ENCODE results near the gene BRI3BP.
"Not testable (repeated sequence)": the region's sequence is repeated elsewhere in the genome, so short reads cannot be mapped to it uniquely, and the experiment has no call there.

Gene BRI3BP

DNA sequence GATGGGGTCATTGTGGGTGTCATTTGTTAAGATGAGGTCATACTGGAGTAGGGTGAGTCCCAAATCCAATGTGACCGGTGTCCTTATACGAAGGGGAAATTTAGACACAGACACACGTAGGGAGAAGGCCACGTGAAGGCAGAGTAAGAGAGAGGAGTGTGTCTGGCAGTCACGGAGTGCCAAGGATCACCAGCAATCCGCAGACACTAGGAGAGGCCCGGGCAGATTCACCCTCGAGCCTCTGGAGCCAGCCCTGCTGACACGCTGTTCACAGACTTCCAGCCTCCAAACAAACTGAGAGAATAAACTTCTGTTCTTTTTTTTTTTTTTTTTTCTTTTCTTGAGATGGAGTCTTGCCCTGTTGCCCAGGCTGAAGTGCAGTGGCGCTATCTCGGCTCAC is 24.9 kb downstream of the BRI3BP start:
- no peak for DNase-seq (ENCODE audit: extremely low read depth in 1 of 2, low read depth in 1 of 2)

DNA sequence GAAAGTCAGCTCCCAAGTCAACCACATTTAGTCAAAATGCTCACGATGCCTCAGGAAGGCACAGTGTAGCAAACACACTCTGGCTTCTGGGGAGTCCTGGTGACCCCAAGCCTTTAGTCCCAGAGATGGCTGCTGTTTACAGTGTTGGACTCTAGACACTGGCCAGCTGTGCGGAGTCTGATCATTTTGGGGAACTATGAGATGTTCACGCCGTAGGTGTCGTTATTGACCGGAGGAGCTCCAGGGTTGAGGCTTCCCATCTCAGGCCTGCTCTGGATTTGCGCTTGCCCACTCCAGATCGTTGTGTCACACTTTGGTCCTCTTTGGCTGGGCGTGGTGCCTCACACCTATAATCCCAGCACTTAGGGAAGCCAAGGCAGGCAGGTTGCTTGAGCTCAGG is 27.7 kb downstream of the BRI3BP start:
- DNase-seq (ENCODE audit: extremely low read depth in 1 of 2, low read depth in 1 of 2), result no peak

DNA sequence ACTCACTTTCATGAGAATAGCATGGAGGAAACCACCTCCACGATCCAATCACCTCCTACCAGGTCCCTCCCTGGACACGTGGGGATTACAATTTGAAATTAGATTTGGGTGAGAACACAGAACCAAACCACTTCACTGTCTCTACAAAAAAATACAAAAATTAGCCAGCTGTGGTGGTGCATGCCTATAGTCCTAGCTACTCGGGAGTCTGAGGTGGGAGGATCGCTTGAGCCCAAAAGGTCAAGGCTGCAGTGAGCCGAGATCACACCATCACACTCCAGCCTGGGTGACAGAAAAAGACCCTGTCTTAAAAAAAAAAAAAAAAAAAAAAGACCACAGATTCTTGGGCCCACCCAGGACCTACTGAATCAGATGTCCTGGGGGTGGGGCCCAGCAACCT is 28.3 kb downstream of the BRI3BP start:
- DNase-seq (ENCODE audit: extremely low read depth in 1 of 2, low read depth in 1 of 2), result no peak

DNA sequence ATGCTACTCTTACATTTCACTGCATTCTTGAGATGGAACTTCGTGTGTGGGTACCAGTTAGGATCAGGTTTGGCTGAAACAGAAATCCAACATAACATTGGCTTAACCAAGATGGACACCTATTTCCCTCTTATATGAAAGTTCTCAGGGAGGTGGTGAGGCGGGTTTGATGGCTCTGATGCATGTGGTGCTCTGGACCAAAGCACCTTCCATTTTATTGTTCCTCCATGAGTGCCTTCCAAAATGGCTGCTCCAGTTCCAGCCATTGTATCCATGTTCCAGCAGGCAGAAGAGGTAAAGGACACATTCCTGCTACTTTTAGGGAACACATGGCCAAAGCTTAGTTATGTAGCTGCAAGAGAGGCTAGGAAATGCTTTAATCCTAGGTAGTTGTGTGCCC is 29.6 kb downstream of the BRI3BP start:
- DNase-seq (ENCODE audit: extremely low read depth in 1 of 2, low read depth in 1 of 2), result no peak

DNA sequence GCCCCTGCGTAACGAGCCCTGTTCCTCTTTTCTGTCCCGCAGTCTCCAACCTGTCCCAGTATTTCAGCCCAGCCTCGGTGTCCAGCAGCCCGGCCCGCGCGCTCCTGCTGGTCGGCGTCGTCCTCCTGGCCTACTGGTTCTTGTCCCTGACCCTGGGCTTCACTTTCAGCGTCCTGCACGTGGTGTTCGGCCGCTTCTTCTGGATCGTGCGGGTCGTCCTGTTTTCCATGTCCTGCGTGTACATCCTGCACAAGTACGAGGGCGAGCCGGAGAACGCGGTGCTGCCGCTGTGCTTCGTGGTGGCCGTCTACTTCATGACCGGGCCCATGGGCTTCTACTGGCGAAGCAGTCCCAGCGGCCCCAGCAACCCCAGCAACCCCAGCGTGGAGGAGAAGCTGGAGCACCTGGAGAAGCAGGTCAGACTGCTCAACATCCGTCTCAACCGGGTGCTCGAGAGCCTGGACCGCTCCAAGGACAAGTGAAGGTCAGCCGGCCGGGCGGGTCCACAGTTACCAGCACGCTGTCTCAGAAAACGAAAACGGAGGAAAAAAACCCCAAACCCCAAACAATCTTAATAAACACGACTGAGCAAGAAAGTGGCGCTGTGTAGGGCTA is 31.6 kb downstream of the BRI3BP start:
- no peak for DNase-seq (ENCODE audit: extremely low read depth in 1 of 2, low read depth in 1 of 2)

DNA sequence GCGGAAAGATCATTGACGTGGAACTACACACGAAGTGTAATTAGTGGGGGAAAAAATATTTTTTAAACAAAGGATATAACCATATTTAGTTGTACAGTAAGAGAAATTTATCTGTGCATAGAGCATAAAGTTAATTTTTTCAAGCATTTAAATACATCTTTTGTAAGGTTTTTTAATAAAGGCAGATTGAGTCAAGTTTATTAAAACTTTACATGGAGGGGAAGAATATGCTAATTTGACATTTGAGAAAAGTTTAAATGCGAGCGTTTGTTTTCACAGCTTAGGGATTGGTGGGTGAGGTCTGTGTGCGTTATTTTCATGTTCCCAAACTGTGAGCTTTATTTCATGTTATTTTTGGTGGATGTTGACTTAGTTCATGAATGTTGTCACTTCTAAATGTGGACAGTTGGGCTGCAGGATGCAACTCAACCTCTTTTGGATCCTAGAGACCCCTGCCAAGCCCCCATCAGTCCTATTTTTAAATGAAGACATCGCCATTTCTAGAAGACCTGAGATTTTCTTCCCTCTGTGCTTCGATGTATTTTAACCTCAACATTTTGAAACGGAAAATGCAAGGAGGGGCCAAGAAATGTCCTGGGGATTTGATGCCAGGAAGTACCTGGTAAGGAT is 32.3 kb downstream of the BRI3BP start:
- DNase-seq (ENCODE audit: extremely low read depth in 1 of 2, low read depth in 1 of 2), result no peak

DNA sequence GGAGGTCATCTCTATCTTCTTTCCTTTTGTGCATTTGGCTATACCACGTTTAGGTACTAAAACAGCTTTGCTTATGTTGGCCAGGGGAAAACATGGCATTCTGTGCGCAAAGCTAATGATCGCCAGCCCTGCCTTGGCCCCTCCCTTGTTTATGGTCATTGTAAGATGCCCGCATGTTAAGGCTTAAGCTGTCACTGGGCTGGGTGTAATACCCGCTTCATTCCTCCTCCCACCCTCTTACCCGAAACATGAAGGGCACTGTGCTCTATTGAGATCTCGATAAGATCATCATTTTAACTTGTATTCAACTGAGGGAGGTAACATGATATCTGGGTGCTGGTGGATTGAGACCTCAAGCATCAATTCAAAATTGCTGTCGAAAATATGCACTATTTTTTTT is 34.7 kb downstream of the BRI3BP start:
- DNase-seq (ENCODE audit: extremely low read depth in 1 of 2, low read depth in 1 of 2), result no peak

DNA sequence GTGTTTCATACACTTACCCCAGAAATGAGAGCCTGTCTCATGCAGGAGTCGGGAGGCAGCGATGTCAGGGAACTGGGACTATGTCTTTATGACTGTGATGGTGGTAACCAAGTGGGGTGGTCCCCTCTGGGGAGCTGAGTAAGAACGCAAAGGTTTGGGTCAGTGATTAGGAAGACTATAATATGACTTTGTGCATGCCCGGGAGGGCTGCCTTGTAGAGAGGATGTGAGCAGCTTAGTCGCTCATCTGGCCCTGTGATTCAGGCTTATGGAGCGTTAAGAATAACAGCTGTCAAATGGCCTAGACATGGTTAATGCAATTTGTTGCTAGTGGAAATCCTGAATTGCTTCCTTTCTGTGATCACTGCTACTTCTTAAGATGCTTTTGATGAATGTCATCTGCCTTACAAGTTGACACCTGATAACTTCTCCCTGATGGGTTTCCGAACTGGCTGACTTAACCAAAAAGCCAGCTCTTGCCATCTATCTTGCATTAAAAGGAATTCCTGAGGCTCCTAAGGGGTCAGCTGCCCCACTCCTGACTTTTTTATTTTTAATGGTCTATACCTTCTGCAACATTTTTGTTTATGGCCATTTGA is 36.4 kb downstream of the BRI3BP start:
- DNase-seq (ENCODE audit: extremely low read depth in 1 of 2, low read depth in 1 of 2), result no peak

DNA sequence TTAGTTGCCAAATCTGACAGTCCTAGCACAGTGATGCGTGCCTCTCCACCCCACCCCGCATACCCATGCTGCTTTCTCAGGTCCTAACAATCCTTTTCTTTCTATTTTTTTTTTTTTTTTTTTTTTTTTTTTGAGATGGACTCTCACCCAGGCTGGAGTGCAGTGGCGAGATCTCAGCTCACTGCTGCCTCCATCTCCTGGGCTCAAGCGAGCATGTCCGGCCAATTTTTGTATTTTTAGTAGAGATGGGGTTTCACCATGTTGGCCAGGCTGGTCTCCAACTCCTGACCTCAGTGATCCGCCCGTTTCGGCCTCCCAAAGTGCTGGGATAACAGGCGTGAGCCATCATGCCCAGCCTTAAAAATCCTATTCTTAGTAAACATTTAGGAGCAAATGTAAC is 38.0 kb downstream of the BRI3BP start:
- DNase-seq (ENCODE audit: extremely low read depth in 1 of 2, low read depth in 1 of 2), result not testable (repeated sequence)

DNA sequence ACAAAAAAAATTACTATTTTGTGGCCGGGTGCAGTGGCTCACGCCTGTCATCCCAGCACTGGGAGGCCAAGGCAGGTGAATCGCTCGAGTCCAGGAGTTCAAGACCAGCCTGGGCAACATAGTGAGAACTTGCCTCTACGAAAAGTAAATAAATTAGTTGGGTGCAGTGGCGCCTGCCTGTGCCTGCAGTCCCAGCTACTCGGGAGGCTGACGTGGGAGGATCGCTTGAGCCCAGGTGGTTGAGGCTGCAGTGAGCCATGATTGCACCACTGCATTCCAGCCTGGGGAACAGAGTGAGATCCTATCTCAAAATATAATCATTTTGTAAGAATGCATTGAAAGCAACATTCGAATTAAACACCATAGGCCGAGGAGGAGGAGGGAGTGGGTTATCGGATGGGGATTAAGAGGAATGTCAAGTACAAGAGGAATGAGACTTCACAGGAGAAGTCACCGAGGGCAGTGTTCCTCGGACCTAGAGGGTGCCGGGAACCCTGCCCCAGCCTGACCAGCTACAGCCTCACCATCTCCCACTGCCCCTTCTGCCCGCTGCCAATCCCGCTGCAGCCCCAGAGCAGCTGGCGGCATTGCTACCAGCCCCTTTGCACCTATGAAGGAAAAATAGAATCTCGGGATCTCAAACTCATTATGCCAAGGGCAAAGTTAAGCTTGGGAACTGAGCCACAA is 39.2 kb downstream of the BRI3BP start:
- no peak for DNase-seq (ENCODE audit: extremely low read depth in 1 of 2, low read depth in 1 of 2)

DNA sequence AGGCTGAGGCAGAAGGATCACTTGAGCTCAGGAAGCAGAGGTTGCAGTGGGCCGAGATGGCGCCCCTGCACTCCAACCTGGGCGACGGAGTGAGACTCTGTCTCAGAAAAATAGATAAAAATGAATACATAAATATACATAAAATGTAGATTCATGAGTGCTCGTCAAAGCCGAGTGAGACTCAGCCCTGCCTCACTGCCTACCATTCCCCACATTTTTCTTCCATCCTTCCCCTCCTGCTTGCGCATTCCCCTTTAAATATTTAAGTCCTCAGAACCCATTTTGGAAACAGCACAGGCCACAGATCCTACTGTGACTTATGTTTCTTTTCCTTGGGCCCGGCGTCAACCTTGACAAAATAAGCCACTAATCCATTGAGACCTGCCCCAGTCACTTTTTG is 39.8 kb downstream of the BRI3BP start:
- DNase-seq (ENCODE audit: extremely low read depth in 1 of 2, low read depth in 1 of 2), result no peak

DNA sequence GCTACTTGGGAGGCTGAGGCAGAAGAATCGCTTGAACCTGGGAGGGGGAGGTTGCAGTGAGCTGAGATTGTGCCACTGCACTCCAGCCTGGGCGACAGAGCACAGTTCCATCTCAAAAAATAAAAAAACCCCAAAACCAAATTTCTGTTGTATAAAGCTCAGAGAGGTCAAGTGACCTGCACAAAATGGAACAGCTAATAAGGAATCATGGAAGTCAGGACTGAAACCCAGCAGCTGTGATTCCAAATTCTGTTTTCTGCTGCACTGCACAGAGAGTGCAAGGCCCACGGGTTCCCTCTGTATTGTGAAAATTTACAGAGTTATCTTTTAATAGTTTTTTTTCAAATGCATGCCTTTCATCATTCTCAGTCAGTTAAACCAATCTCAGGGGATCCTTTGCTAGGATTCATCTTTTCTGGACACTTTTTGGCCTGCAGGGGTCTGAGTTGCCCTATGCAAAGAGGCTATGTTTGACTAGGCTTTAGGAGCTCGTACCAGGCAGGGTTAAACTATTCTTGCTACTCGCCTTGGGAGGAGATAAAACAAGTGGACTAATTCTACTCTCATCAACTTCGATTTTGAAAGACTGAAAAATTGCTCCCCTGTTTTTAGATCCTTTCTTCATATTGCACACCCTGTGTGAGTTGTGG is 45.7 kb downstream of the BRI3BP start:
- no peak for DNase-seq (ENCODE audit: extremely low read depth in 1 of 2, low read depth in 1 of 2)

DNA sequence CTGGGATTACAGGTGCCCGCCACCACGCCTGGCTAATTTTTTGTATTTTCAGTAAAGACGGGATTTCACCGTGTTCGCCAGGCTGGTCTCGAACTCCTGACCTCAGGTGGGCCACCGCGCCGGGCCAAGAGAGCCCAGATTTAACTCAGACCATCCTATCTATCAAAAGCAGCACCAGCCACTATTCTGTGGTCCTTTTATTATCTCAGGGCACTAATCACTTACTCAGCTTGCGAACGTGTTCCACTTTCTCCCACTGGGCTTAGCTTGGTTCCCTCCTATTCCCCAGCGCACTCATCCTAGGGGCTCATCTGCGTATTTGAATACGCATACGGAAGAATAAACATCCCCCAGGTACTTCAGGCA is 55.6 kb downstream of the BRI3BP start:
- no peak for DNase-seq (ENCODE audit: extremely low read depth in 1 of 2, low read depth in 1 of 2)

DNA sequence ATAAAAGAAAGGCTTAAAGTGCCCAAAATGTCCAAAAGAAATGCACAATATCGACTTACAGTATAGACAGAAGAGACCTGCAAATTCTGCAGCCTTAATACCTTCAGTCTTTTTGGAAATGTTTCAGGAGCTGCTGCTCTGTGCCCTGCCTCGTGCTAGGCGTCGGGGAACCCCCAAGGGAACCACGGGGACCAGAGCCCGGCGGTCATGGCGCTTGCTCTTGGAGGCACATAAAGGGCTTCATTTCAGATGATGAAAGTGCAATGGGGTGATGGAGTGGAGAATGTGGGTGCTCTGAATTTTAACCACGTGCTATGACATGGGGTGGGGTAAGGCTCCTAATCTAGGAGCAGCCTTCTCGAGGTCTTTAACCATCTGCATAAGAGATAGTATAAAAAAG is 57.0 kb downstream of the BRI3BP start:
- no peak for DNase-seq (ENCODE audit: extremely low read depth in 1 of 2, low read depth in 1 of 2)

DNA sequence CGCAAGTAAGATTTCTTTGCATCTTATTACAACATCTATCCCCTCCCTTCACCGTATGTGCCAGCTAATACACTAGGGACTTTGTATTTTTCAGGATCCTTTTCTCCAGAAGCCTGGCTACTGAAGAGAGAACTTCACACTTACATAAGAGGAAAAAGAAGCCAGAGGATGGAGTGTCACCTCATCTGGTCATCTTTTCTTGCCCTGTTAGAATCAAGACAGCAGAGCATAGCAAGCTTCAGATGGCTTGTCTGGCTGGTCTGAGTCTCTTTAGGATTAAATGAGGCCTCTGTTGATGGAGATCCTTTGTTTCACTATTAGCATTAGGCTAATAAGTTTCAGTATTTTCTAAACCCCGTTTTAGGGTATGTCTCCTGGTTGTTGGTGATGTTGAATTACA is 57.4 kb downstream of the BRI3BP start:
- DNase-seq (ENCODE audit: extremely low read depth in 1 of 2, low read depth in 1 of 2), result no peak

DNA sequence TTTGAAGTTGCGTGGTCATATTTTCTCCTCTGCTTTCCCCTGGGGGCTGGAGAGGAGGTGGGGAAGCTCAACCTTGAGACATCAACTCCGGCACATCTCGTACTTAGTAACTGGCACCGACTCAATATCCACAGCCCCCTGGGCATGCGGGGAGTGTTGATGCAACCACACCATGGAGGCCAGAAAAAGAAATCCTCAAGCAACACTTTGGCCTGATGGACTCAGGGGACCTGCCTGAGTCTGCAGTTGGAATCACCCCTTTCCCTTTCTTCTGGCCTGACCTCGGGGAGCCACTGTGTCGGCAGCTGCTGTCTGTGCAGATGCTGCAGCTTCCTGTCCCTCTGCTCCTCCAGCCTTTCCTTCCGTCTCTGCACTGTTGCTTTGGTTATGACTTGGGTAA is 60.4 kb downstream of the BRI3BP start:
- no peak for DNase-seq (ENCODE audit: extremely low read depth in 1 of 2, low read depth in 1 of 2)

DNA sequence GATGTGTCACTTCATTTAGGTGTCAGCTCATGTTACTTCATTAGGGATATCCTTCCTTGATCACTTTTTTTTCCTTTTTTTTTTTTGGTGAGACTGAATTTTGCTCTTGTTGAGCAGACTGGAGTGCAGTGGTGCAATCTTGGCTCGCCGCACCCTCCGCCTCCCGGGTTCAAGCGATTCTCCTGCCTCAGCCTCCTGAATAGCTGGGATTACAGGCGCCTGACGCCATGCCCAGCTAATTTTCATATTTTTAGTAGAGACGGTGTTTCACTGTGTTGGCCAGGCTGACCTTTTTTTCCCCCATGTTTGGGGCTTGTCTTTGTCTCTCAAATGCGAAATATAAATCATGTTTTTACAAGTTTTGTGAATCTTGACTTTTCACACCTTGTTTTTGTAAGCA is 62.1 kb downstream of the BRI3BP start:
- no peak for DNase-seq (ENCODE audit: extremely low read depth in 1 of 2, low read depth in 1 of 2)

DNA sequence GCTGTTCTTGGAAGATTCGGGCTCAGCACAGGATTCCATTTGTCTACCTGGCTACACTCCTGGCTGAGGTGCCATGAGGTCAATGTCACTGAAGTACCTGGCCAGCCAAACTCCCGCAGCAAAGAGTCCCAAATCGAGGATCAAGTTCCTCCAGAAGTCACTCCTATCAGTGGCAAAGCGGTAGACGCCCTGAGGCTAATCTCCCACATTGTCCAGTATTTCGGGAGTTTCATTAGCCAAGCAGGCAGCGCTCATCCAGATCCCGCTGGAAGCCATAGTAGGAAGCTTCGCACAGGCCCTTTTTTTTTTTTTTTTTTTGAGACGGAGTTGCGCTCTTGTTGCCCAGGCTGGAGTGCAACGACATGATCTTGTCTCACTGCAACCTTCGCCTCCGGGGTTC is 62.9 kb downstream of the BRI3BP start:
- no peak for DNase-seq (ENCODE audit: extremely low read depth in 1 of 2, low read depth in 1 of 2)

DNA sequence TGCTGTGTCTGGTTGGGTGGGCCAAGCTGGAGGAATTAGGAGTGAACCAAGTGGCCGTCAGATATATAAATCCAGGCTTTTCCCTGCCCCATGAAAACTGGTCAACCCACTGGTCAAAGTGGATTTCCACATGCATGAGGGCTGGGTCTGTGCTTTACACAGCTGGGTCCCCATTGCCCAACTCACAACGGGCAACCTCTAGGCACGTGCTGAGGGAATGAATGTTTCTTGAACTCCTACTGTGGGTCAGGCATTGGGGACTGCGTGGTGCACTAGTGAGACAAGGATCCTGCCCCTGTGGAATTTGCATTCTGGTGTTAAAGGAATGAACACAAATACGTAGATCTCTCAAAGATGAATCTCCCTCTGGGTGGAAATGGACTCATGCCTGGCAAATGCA is 64.3 kb downstream of the BRI3BP start:
- no peak for DNase-seq (ENCODE audit: extremely low read depth in 1 of 2, low read depth in 1 of 2)

DNA sequence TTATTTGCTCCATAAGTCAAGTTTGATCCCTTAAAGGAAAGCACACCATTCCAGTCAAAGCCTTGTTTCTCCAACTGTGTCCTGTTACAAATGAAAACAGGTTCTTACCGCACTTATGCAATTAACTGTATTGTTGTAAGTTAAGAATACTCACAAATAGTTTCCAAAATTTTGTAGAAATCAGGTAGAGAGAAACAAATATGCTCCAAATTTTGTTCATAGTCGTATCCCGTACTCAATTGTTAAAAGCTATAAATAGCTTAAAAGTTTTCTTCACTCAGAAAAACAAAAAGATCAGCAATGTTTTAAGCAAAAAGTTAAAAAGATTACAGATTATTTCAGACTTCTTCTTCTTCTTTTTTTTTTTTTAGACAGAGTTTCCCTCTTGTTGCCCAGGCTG is 67.8 kb downstream of the BRI3BP start:
- DNase-seq (ENCODE audit: extremely low read depth in 1 of 2, low read depth in 1 of 2), result no peak

DNA sequence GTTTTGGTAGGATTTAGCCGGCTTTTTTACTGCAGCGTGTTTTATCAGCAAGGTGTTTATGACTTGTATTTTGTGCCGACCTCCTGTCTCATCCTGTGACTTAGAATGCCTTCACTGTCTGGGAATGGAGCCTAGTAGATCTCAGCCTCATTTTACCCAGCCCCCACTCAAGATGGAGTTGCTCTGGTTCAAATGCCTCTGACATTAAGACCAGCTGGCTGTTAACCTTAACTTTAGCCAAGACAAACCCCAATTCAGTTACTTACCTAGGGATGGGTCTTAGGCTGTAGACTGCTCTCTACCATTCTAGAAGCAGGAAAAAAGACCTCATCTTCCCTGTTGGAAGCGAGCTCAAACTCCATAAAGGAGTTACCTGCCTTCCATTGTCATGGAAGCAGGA is 70.1 kb downstream of the BRI3BP start:
- not testable (repeated sequence) for DNase-seq (ENCODE audit: extremely low read depth in 1 of 2, low read depth in 1 of 2)

DNA sequence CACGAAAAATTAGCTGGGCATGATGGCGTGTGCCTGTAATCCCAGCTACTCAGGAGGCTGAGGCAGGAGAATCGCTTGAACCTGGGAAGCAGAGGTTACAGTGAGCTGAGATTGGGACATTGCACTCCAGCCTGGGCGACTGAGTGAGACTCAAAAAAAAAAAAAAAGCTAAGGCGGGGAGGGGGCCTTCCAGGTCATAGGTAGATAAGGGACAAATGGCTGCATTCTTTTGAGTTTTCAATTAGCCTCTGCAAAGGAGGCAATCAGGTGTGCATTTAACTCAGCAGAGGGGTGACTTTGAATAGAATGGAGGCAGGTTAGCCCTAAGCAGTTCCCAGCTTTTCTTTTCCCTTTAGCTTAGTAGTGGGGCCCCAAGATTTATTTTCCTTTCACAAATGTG is 71.0 kb downstream of the BRI3BP start:
- no peak for DNase-seq (ENCODE audit: extremely low read depth in 1 of 2, low read depth in 1 of 2)
